Thoracic aorta (tissue), 2 donors: ENCODE measurements around the gene TGM4. TPM values are rescaled to one million over a fixed set of nuclear protein-coding genes. Genes with fewer than 3 reads are reported as not detected.

ENCODE experiments used
- ATAC-seq: fragments of 150-250 bp; one replicate; pipeline ENCODE4 v1.8.0; 2017; ENCODE audit warnings: low read depth; ENCODE audit not compliant: insufficient number of reproducible peaks, low FRiP score
- DNase-seq: peaks from one replicate; pipeline ENCODE4 v3.0.0-alpha.2; 2020; ENCODE audit warnings: low spot score
- H3K27ac ChIP-seq, 2 donors: fragments of 200-600 bp; sonication (generic); 1 replicate in 1 of 2; 2 replicates in 1 of 2; pipeline ENCODE4 v1.5.1; 2016; ENCODE audit warnings: mild to moderate bottlenecking in 2 of 2, moderate library complexity in 2 of 2
- H3K27me3 ChIP-seq: fragments of 200-600 bp; sonication (generic); replicated peaks from 2 replicates; pipeline ENCODE4 v1.6.0; 2016; ENCODE audit warnings: mild to moderate bottlenecking; ENCODE audit not compliant: insufficient read depth
- H3K36me3 ChIP-seq: fragments of 200-600 bp; sonication (generic); one replicate; pipeline ENCODE4 v1.5.1; 2016
- H3K4me1 ChIP-seq, 2 donors: fragments of 200-600 bp; sonication (generic); 1 replicate in 1 of 2; 2 replicates in 1 of 2; pipeline versions ENCODE4 v1.5.1 to v1.6.0; 2016; ENCODE audit warnings: low read depth in 2 of 2, mild to moderate bottlenecking in 1 of 2; ENCODE audit not compliant: control insufficient read depth in 1 of 2
- H3K4me3 ChIP-seq: fragments of 200-600 bp; sonication (generic); 2 replicates; pipeline ENCODE4 v1.5.1; 2016; ENCODE audit warnings: mild to moderate bottlenecking
- H3K9me3 ChIP-seq: fragments of 200-600 bp; sonication (generic); 2 replicates; pipeline ENCODE4 v1.5.1; 2016
- total RNA-seq, 2 donors: library from RNA; depleted of rRNA; stranded (reverse); fragments of >200 nt; gene quantifications; one replicate each; pipeline versions ENCODE4 v1.1.0 to v1.2.3, GENCODE V29; 2016
- TF ChIP-seq, protein P1 (sequence below): fragments of 200-600 bp; sonication (generic); IDR thresholded peaks from one replicate; pipeline ENCODE4 v1.5.1; 2019; ENCODE audit warnings: antibody characterized with exemption

Gene TGM4
- total RNA-seq, 2 donors from 2014 or later = not detected

DNA sequence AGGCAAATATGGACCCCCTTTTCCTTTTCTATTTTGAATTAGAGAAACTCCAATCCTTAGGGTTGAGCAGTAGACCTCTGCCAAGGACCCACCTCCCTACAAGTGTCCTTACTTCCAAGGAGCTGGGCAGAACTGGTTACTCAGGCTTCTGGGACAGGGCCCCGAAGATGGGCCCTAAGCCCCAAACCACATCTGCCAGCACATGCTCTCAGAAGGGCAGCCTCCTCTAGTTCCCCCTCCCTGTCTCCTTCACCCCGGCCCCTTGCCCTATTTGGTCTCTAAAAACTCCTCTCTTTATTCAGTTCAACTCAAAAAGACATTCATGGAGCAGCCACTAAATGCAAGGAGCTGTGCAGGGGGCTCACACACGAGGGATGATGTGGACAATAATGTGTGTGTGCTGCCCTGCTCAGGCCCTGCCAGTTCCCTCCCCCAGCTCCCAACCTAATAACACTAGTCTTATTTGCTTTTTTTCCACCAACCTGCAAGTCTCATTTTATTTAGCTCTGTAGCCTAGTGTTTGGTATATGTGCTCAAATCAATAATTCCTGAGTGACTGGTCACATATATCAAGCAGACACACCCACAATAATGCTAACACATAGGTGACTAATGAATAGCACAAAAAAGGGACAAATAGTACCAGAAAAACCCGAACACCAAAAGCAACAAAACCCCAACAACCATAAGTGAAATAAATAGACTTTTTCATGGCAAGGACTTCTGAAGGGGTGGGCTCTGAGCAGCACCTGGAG lies 89.3 kb downstream of the TGM4 start:
- TF ChIP-seq, protein P1, sequence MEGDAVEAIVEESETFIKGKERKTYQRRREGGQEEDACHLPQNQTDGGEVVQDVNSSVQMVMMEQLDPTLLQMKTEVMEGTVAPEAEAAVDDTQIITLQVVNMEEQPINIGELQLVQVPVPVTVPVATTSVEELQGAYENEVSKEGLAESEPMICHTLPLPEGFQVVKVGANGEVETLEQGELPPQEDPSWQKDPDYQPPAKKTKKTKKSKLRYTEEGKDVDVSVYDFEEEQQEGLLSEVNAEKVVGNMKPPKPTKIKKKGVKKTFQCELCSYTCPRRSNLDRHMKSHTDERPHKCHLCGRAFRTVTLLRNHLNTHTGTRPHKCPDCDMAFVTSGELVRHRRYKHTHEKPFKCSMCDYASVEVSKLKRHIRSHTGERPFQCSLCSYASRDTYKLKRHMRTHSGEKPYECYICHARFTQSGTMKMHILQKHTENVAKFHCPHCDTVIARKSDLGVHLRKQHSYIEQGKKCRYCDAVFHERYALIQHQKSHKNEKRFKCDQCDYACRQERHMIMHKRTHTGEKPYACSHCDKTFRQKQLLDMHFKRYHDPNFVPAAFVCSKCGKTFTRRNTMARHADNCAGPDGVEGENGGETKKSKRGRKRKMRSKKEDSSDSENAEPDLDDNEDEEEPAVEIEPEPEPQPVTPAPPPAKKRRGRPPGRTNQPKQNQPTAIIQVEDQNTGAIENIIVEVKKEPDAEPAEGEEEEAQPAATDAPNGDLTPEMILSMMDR = no peak
- no peak overlapping the region for H3K4me3 ChIP-seq
- H3K9me3 ChIP-seq = no peaks in the 10 kb centered on the region
- ATAC-seq (no peak), DNase-seq (no peak)
- peaks cover 5% of the 10 kb centered on the region for H3K36me3 ChIP-seq
- H3K27ac ChIP-seq = no peak overlapping the region
- no peaks in the 10 kb centered on the region for H3K27me3 ChIP-seq
- H3K4me1 ChIP-seq = no peaks in the 10 kb centered on the region

Other genes with a start within 250 kb of the TGM4 start
- 10 to 100 TPM in 1 of 2 donors, 1 to 10 TPM in 1; 9.6 to 20.0 TPM for gene ZNF197, start 249.6 kb upstream of the TGM4 start, total RNA-seq
- gene ZNF35, start 225.9 kb upstream of the TGM4 start, total RNA-seq = 10 to 100 TPM in 1 of 2 donors, 1 to 10 TPM in 1; 6.6 to 28.1 TPM
- 1 to 10 TPM; 3.7 to 4.5 TPM for gene ZNF502, start 161.9 kb upstream of the TGM4 start, total RNA-seq
- 1 to 10 TPM; 3.0 to 3.6 TPM for gene ZNF501, start 145.0 kb upstream of the TGM4 start, total RNA-seq
- gene KIAA1143, start 113.0 kb upstream of the TGM4 start, total RNA-seq = 10 to 100 TPM; 16.9 to 28.9 TPM
- 1 to 10 TPM in 1 of 2 donors, under 1 TPM in 1; 0.42 to 2.4 TPM for gene KIF15, start 112.8 kb upstream of the TGM4 start, total RNA-seq
- gene TMEM42, start 12.7 kb upstream of the TGM4 start, total RNA-seq = 10 to 100 TPM in 1 of 2 donors, 1 to 10 TPM in 1; 3.0 to 22.7 TPM
- 10 to 100 TPM; 70.8 to 72.3 TPM for gene ZDHHC3, start 101.6 kb downstream of the TGM4 start, total RNA-seq
- 10 to 100 TPM; 43.3 to 45.9 TPM for gene EXOSC7, start 101.6 kb downstream of the TGM4 start, total RNA-seq
- gene CLEC3B, start 151.7 kb downstream of the TGM4 start, total RNA-seq = 100 to 1,000 TPM in 1 of 2 donors, 10 to 100 TPM in 1; 96.6 to 202 TPM